Lung microvascular endothelial cell (primary cell): ENCODE measurements around the gene PPFIBP1. TPM values are rescaled to one million over a fixed set of nuclear protein-coding genes. Genes with fewer than 3 reads are reported as not detected.
A peak's percentile ranks its signal among the peaks of the same experiment; 100 is the strongest.
"Not testable (repeated sequence)": the region's sequence is repeated elsewhere in the genome, so short reads cannot be mapped to it uniquely, and the experiment has no call there.

Source experiments
- DNase-seq, 2 donors: peaks; one replicate each; pipeline versions ENCODE4 v3.0.0 to v3.0.0-alpha.2; 2010; ENCODE audit warnings: low read depth in 2 of 2
- total RNA-seq: library from RNA; depleted of rRNA; stranded (reverse); fragments of >200 nt; gene quantifications from 2 replicates; pipeline ENCODE4 v1.2.1, GENCODE V29; 2014

PPFIBP1 gene
- total RNA-seq, 1 donor from 2014 or later, result 612 TPM

GRCh38 chr12:27709212-27709931 is 185.4 kb downstream of the PPFIBP1 start:
- DNase-seq, result no peak

- peak; percentile 50 to 70 for DNase-seq
Observed at GRCh38 chr12:27709932-27710591, 186.1 kb downstream of the PPFIBP1 start.

GRCh38 chr12:27710592-27711316 is 186.7 kb downstream of the PPFIBP1 start, which contains the start of gene MRPS35:
Gene MRPS35 (plus strand): TSS chr12:27710832. CDS start chr12:27710844, 12 bp downstream.
- peak; percentile 95 to 98 for DNase-seq

GRCh38 chr12:27711317-27711682 is 187.3 kb downstream of the PPFIBP1 start:
- DNase-seq, result no peak

GRCh38 chr12:27711967-27712366 is 188.0 kb downstream of the PPFIBP1 start:
- no peak for DNase-seq

GRCh38 chr12:27723212-27723611 is 199.2 kb downstream of the PPFIBP1 start:
- DNase-seq, result no peak

GRCh38 chr12:27730097-27730588 is 206.1 kb downstream of the PPFIBP1 start:
- DNase-seq, result no peak

- DNase-seq, result peak; percentile 36 to 42
Observed at GRCh38 chr12:27732281-27732680, 208.3 kb downstream of the PPFIBP1 start.

GRCh38 chr12:27733052-27733656 is 209.1 kb downstream of the PPFIBP1 start:
- peak; percentile 70 to 72 for DNase-seq

GRCh38 chr12:27733791-27734190 is 209.8 kb downstream of the PPFIBP1 start:
- DNase-seq, result no peak

GRCh38 chr12:27734321-27734720 is 210.3 kb downstream of the PPFIBP1 start:
- not testable (repeated sequence) for DNase-seq

GRCh38 chr12:27743601-27744000 is 219.6 kb downstream of the PPFIBP1 start:
- no peak for DNase-seq

Other genes with a start within 250 kb of the PPFIBP1 start
- 22.2 and 22.8 TPM in 2 replicates for gene BMAL2, start 191.4 kb upstream of the PPFIBP1 start, total RNA-seq
- gene SMCO2, start 77.5 kb upstream of the PPFIBP1 start, total RNA-seq, result 0.20 and 0.22 TPM in 2 replicates
- gene REP15, start 172.2 kb downstream of the PPFIBP1 start, total RNA-seq, result 3.5 and 13.5 TPM in 2 replicates
- 29.2 and 30.3 TPM in 2 replicates for gene MRPS35, start 186.6 kb downstream of the PPFIBP1 start, total RNA-seq